GM23338 (cell line): ENCODE data around the gene CYP2W1. TPM values are rescaled to one million over a fixed set of nuclear protein-coding genes. Genes with fewer than 3 reads are reported as not detected.

Source experiments
- ATAC-seq: fragments of 200-7000 bp; cut with Tn5 transposase; 3 replicates; pipeline ENCODE4 v1.9.1; 2020
- DNase-seq: peaks from one replicate; pipeline ENCODE4 v3.0.0-alpha.2; 2015; ENCODE audit warnings: low spot score
- H2AFZ ChIP-seq: fragments of 200-600 bp; sonication (generic); 2 replicates; pipeline ENCODE4 v1.8.0; 2016; ENCODE audit warnings: antibody characterized with exemption, mild to moderate bottlenecking, moderate library complexity
- H3F3A ChIP-seq: fragments of 200-600 bp; sonication (generic); replicated peaks from 2 replicates; pipeline ENCODE4 v1.8.0; 2017; ENCODE audit warnings: antibody characterized with exemption, mixed run types, low read depth
- H3K27ac ChIP-seq: fragments of 200-600 bp; sonication (generic); 2 replicates; pipeline ENCODE4 v1.6.1; 2016; ENCODE audit warnings: low read depth
- H3K27me3 ChIP-seq: fragments of 200-600 bp; sonication (generic); 2 replicates; pipeline ENCODE4 v1.8.0; 2016; ENCODE audit warnings: mild to moderate bottlenecking, mixed run types, moderate library complexity; ENCODE audit not compliant: insufficient read depth
- H3K36me3 ChIP-seq: fragments of 200-600 bp; sonication (generic); 2 replicates; pipeline ENCODE4 v1.8.0; 2016; ENCODE audit warnings: mild to moderate bottlenecking; ENCODE audit not compliant: insufficient read depth
- H3K4me1 ChIP-seq: fragments of 200-600 bp; sonication (generic); 2 replicates; pipeline ENCODE4 v1.8.0; 2016; ENCODE audit warnings: mild to moderate bottlenecking, moderate library complexity; ENCODE audit not compliant: insufficient read depth
- H3K4me2 ChIP-seq: fragments of 200-600 bp; sonication (generic); 2 replicates; pipeline ENCODE4 v1.7.1; 2017; ENCODE audit warnings: mixed run types
- H3K4me3 ChIP-seq: fragments of 200-600 bp; sonication (generic); 2 replicates; pipeline ENCODE4 v1.6.1; 2016; ENCODE audit warnings: mixed run types
- H3K79me2 ChIP-seq: fragments of 200-600 bp; sonication (generic); replicated peaks from 2 replicates; pipeline ENCODE4 v1.8.0; 2017; ENCODE audit warnings: mild to moderate bottlenecking; ENCODE audit not compliant: insufficient read depth
- H3K9me2 ChIP-seq: fragments of 200-600 bp; sonication (generic); 2 replicates; pipeline ENCODE4 v1.8.0; 2017; ENCODE audit not compliant: insufficient read depth
- H4K20me1 ChIP-seq: fragments of 200-600 bp; sonication (generic); replicated peaks from 2 replicates; pipeline ENCODE4 v1.8.0; 2017; ENCODE audit warnings: mild to moderate bottlenecking; ENCODE audit not compliant: insufficient read depth
- H3K27ac Mint-ChIP-seq: 2 replicates; pipeline ENCODE4 v1.8.0; 2020; ENCODE audit warnings: inconsistent platforms, mild to moderate bottlenecking, moderate library complexity, mixed read lengths
- H3K27me3 Mint-ChIP-seq: 3 replicates; pipeline ENCODE4 v1.8.0; 2022; ENCODE audit warnings: low read depth, mild to moderate bottlenecking, moderate library complexity, mixed read lengths, inconsistent platforms; ENCODE audit not compliant: insufficient read depth, poor library complexity
- H3K36me3 Mint-ChIP-seq: 3 replicates; pipeline ENCODE4 v1.8.0; 2021; ENCODE audit warnings: low read depth, mild to moderate bottlenecking, inconsistent platforms, moderate library complexity, mixed read lengths
- H3K4me1 Mint-ChIP-seq: 3 replicates; pipeline ENCODE4 v1.8.0; 2020; ENCODE audit warnings: mild to moderate bottlenecking, inconsistent platforms, mixed read lengths
- H3K4me3 Mint-ChIP-seq: 3 replicates; pipeline ENCODE4 v1.8.0; 2021; ENCODE audit warnings: moderate library complexity, mild to moderate bottlenecking, inconsistent platforms, mixed read lengths
- H3K9me3 Mint-ChIP-seq: 3 replicates; pipeline ENCODE4 v1.8.0; 2020; ENCODE audit warnings: moderate library complexity, mild to moderate bottlenecking, inconsistent platforms, mixed read lengths
- CREB1 ChIP-seq: fragments of 250-450 bp; sonication (Bioruptor Pico); IDR thresholded peaks from 2 replicates; pipeline ENCODE4 v1.5.0; 2020; ENCODE audit warnings: low read depth, mild to moderate bottlenecking, moderate library complexity
- EZH2 ChIP-seq: fragments of 200-600 bp; sonication (generic); IDR thresholded peaks from one replicate; pipeline ENCODE4 v1.8.0; 2017; ENCODE audit warnings: antibody characterized with exemption, mild to moderate bottlenecking, low read depth; ENCODE audit not compliant: unreplicated experiment
- EZH2phosphoT487 ChIP-seq: fragments of 200-600 bp; sonication (generic); IDR thresholded peaks from one replicate; pipeline ENCODE4 v1.8.1; 2018; ENCODE audit warnings: antibody characterized with exemption; ENCODE audit not compliant: unreplicated experiment
- NANOG ChIP-seq: IDR thresholded peaks from 2 replicates; pipeline ENCODE4 v1.6.1; 2016; ENCODE audit warnings: antibody characterized with exemption, borderline replicate concordance
- ZNF114 ChIP-seq: fragments of 250-450 bp; sonication (Bioruptor Pico); IDR thresholded peaks from 2 replicates; pipeline ENCODE4 v1.5.0; 2020; ENCODE audit warnings: mild to moderate bottlenecking, moderate library complexity
- ZNF331 ChIP-seq: fragments of 250-450 bp; sonication (Bioruptor Pico); IDR thresholded peaks from 2 replicates; pipeline ENCODE4 v1.5.0; 2020; ENCODE audit warnings: low read depth, mild to moderate bottlenecking, moderate library complexity
- polyA plus RNA-seq: library from polyadenylated mRNA; unstranded; fragments of >200 nt; fragmentation: Nextera tagmentation; extraction: Ambion mirVana; gene quantifications from 2 replicates; pipeline ENCODE4 v1.2.1, GENCODE V29; 2016
- total RNA-seq: library from RNA; depleted of rRNA; stranded (reverse); fragments of >200 nt; shearing (Covaris generic); gene quantifications from 2 replicates; pipeline ENCODE4 v1.2.3, GENCODE V29; 2014
- TF ChIP-seq, protein P1 (sequence below), 2 experiments: fragments of 200-600 bp in 1 of 2; sonication (generic) in 1 of 2; conservative IDR thresholded peaks; 2 replicates each; pipeline versions ENCODE4 v1.5.1 to v1.6.1; 2016 to 2017; ENCODE audit warnings: antibody characterized with exemption in 2 of 2, low read depth in 2 of 2, mild to moderate bottlenecking in 2 of 2, moderate library complexity in 1 of 2
- TF ChIP-seq, protein P2 (sequence below): IDR thresholded peaks from one replicate; pipeline ENCODE4 v1.6.1; 2018; ENCODE audit warnings: antibody characterized with exemption; ENCODE audit not compliant: unreplicated experiment
- TF ChIP-seq, protein P3 (sequence below): fragments of 250-450 bp; sonication (Bioruptor Pico); IDR thresholded peaks from 2 replicates; pipeline ENCODE4 v1.5.0; 2020; ENCODE audit warnings: mild to moderate bottlenecking, moderate library complexity

CYP2W1 gene
- total and polyA plus RNA-seq, 2 experiments from 2014 or later = not detected

DNA sequence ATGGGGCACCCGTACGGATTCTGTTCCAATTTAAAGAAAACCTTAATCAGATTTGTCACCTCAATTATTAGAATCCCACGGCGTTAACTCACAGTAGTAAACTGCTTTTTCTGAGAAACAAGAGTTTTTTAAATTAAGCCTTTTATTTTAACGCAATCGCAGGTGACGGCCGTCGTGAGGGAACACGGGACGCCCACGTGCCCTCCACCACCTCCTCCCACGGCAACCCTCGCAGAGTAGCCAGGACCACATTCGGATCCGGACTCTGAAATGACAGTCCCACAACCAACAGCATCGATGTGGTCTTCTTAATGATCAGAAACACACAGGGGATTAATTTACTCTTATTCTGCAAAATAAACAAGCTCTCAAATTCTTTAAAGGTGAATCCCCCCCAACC is 39.4 kb downstream of the CYP2W1 start:
- Histone ChIP-seq H3K4me1 (no peaks in the 10 kb centered on the region), H3K9me2 (no peaks in the 10 kb centered on the region), H4K20me1 (peaks cover 8% of the 10 kb centered on the region), H3K27ac (no peak overlapping the region), H3K79me2 (peaks cover 4% of the 10 kb centered on the region; the same call in 1 of the 2 replicates), H3K27me3 (no peaks in the 10 kb centered on the region), H3F3A (peaks cover 5% of the 10 kb centered on the region; the same call in 1 of the 2 replicates), H3K36me3 (no peaks in the 10 kb centered on the region), H2AFZ (no peak overlapping the region), H3K4me3 (no peak overlapping the region), H3K4me2 (no peak overlapping the region)
- Mint-ChIP-seq H3K4me3 (no peak overlapping the region), H3K27ac (peak overlapping the region; percentile 36; the same call in 1 of the 2 replicates), H3K9me3 (no peaks in the 10 kb centered on the region; the same call in 1 of the 3 replicates), H3K4me1 (peaks cover under 1% of the 10 kb centered on the region; the same call in 1 of the 3 replicates), H3K36me3 (peaks cover 15% of the 10 kb centered on the region), H3K27me3 (peaks cover 11% of the 10 kb centered on the region)
- DNase-seq (no peak), ATAC-seq (no peak)
- TF ChIP-seq, protein P1, sequence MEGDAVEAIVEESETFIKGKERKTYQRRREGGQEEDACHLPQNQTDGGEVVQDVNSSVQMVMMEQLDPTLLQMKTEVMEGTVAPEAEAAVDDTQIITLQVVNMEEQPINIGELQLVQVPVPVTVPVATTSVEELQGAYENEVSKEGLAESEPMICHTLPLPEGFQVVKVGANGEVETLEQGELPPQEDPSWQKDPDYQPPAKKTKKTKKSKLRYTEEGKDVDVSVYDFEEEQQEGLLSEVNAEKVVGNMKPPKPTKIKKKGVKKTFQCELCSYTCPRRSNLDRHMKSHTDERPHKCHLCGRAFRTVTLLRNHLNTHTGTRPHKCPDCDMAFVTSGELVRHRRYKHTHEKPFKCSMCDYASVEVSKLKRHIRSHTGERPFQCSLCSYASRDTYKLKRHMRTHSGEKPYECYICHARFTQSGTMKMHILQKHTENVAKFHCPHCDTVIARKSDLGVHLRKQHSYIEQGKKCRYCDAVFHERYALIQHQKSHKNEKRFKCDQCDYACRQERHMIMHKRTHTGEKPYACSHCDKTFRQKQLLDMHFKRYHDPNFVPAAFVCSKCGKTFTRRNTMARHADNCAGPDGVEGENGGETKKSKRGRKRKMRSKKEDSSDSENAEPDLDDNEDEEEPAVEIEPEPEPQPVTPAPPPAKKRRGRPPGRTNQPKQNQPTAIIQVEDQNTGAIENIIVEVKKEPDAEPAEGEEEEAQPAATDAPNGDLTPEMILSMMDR (conservative IDR thresholded peaks at IDR 0.05; ENCODE audit: low read depth in 2 of 2) = no peak
- TF ChIP-seq EZH2phosphoT487 = no peak
- TF ChIP-seq, protein P2, sequence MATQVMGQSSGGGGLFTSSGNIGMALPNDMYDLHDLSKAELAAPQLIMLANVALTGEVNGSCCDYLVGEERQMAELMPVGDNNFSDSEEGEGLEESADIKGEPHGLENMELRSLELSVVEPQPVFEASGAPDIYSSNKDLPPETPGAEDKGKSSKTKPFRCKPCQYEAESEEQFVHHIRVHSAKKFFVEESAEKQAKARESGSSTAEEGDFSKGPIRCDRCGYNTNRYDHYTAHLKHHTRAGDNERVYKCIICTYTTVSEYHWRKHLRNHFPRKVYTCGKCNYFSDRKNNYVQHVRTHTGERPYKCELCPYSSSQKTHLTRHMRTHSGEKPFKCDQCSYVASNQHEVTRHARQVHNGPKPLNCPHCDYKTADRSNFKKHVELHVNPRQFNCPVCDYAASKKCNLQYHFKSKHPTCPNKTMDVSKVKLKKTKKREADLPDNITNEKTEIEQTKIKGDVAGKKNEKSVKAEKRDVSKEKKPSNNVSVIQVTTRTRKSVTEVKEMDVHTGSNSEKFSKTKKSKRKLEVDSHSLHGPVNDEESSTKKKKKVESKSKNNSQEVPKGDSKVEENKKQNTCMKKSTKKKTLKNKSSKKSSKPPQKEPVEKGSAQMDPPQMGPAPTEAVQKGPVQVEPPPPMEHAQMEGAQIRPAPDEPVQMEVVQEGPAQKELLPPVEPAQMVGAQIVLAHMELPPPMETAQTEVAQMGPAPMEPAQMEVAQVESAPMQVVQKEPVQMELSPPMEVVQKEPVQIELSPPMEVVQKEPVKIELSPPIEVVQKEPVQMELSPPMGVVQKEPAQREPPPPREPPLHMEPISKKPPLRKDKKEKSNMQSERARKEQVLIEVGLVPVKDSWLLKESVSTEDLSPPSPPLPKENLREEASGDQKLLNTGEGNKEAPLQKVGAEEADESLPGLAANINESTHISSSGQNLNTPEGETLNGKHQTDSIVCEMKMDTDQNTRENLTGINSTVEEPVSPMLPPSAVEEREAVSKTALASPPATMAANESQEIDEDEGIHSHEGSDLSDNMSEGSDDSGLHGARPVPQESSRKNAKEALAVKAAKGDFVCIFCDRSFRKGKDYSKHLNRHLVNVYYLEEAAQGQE = no peak

DNA sequence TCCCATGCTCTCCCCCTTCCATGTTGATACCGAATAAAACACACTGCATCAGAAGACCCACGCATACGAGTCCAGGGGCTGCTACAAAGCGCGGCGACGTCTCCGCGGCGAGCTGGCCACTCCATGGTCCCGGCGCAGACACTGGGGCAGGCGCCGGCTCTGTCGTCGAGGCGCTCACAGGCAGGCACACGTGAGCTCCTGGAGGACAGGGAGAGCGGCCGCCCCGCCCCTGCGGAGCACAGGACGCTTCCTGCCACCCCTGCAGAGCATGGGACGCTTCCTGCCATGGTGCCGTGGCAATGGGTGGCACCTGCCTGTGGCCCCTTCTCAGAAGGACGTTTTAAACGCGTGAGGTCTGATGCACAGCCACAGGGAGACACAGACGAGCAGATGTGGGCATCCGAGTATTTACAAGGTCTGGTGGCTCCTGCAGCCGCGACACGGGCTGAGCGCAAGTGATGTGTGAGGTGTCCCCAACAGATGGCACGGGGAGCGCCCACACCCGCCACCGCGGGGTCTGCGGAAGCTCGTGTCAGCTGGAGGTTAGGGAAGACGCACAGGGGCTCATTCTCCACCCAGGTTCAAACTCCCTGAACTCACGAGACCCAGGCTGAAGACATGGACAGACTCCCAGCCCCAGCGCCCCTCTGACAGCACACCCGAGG is 40.0 kb downstream of the CYP2W1 start:
- H3K27me3 ChIP-seq = no peaks in the 10 kb centered on the region
- DNase-seq (no peak), ATAC-seq (no peak)
- H3K4me1 ChIP-seq = no peaks in the 10 kb centered on the region; the same call in 1 of the 2 replicates
- H4K20me1 ChIP-seq = peaks cover 8% of the 10 kb centered on the region
- Mint-ChIP-seq H3K4me3 (no peak overlapping the region), H3K27me3 (peaks cover 13% of the 10 kb centered on the region), H3K4me1 (peaks cover 2% of the 10 kb centered on the region; the same call in 1 of the 3 replicates), H3K27ac (peak overlapping the region; percentile 36; the same call in 1 of the 2 replicates), H3K36me3 (peaks cover 14% of the 10 kb centered on the region), H3K9me3 (no peaks in the 10 kb centered on the region; the same call in 1 of the 3 replicates)
- H3K4me2 ChIP-seq = no peak overlapping the region
- no peak overlapping the region for H2AFZ ChIP-seq
- no peaks in the 10 kb centered on the region for H3K9me2 ChIP-seq
- no peak overlapping the region for H3K4me3 ChIP-seq
- peaks cover 4% of the 10 kb centered on the region; the same call in 1 of the 2 replicates for H3K79me2 ChIP-seq
- H3F3A ChIP-seq = peaks cover 5% of the 10 kb centered on the region; the same call in 1 of the 2 replicates
- H3K36me3 ChIP-seq = no peaks in the 10 kb centered on the region
- H3K27ac ChIP-seq = no peak overlapping the region
- TF ChIP-seq CREB1 (CRISPR knock-in tag) (no peak), ZNF114 (CRISPR knock-in tag) (no peak), EZH2 (no peak), ZNF331 (no peak), EZH2phosphoT487 (no peak), NANOG (no peak)
- TF ChIP-seq, protein P3, sequence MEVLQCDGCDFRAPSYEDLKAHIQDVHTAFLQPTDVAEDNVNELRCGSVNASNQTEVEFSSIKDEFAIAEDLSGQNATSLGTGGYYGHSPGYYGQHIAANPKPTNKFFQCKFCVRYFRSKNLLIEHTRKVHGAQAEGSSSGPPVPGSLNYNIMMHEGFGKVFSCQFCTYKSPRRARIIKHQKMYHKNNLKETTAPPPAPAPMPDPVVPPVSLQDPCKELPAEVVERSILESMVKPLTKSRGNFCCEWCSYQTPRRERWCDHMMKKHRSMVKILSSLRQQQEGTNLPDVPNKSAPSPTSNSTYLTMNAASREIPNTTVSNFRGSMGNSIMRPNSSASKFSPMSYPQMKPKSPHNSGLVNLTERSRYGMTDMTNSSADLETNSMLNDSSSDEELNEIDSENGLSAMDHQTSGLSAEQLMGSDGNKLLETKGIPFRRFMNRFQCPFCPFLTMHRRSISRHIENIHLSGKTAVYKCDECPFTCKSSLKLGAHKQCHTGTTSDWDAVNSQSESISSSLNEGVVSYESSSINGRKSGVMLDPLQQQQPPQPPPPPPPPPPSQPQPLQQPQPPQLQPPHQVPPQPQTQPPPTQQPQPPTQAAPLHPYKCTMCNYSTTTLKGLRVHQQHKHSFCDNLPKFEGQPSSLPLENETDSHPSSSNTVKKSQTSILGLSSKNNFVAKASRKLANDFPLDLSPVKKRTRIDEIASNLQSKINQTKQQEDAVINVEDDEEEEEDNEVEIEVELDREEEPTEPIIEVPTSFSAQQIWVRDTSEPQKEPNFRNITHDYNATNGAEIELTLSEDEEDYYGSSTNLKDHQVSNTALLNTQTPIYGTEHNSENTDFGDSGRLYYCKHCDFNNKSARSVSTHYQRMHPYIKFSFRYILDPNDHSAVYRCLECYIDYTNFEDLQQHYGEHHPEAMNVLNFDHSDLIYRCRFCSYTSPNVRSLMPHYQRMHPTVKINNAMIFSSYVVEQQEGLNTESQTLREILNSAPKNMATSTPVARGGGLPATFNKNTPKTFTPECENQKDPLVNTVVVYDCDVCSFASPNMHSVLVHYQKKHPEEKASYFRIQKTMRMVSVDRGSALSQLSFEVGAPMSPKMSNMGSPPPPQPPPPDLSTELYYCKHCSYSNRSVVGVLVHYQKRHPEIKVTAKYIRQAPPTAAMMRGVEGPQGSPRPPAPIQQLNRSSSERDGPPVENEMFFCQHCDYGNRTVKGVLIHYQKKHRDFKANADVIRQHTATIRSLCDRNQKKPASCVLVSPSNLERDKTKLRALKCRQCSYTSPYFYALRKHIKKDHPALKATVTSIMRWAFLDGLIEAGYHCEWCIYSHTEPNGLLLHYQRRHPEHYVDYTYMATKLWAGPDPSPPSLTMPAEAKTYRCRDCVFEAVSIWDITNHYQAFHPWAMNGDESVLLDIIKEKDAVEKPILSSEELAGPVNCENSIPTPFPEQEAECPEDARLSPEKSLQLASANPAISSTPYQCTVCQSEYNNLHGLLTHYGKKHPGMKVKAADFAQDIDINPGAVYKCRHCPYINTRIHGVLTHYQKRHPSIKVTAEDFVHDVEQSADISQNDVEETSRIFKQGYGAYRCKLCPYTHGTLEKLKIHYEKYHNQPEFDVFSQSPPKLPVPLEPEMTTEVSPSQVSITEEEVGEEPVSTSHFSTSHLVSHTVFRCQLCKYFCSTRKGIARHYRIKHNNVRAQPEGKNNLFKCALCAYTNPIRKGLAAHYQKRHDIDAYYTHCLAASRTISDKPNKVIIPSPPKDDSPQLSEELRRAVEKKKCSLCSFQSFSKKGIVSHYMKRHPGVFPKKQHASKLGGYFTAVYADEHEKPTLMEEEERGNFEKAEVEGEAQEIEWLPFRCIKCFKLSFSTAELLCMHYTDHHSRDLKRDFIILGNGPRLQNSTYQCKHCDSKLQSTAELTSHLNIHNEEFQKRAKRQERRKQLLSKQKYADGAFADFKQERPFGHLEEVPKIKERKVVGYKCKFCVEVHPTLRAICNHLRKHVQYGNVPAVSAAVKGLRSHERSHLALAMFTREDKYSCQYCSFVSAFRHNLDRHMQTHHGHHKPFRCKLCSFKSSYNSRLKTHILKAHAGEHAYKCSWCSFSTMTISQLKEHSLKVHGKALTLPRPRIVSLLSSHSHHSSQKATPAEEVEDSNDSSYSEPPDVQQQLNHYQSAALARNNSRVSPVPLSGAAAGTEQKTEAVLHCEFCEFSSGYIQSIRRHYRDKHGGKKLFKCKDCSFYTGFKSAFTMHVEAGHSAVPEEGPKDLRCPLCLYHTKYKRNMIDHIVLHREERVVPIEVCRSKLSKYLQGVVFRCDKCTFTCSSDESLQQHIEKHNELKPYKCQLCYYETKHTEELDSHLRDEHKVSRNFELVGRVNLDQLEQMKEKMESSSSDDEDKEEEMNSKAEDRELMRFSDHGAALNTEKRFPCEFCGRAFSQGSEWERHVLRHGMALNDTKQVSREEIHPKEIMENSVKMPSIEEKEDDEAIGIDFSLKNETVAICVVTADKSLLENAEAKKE (CRISPR knock-in tag) = no peak
